ENCODE measurements around the gene CDON. TPM values are rescaled to one million over a fixed set of nuclear protein-coding genes. Genes with fewer than 3 reads are reported as not detected.
"Not testable (repeated sequence)": the region's sequence is repeated elsewhere in the genome, so short reads cannot be mapped to it uniquely, and the experiment has no call there.

CDON gene
- polyA plus RNA-seq, 1 donor from 2014 or later = not detected

- Mint-ChIP-seq H3K4me3 (no peak overlapping the region), H3K4me1 (no peaks in the 10 kb centered on the region), H3K27ac (no peak overlapping the region), H3K9me3 (peaks cover 0 to 4% (median 0%) of the 10 kb centered on the region in 3 donors), H3K36me3 (peaks cover 1% of the 10 kb centered on the region), H3K27me3 (peaks cover 10% of the 10 kb centered on the region)
Measured at GRCh38 chr11:125931668-125932067, 131.0 kb downstream of the CDON start.

DNA sequence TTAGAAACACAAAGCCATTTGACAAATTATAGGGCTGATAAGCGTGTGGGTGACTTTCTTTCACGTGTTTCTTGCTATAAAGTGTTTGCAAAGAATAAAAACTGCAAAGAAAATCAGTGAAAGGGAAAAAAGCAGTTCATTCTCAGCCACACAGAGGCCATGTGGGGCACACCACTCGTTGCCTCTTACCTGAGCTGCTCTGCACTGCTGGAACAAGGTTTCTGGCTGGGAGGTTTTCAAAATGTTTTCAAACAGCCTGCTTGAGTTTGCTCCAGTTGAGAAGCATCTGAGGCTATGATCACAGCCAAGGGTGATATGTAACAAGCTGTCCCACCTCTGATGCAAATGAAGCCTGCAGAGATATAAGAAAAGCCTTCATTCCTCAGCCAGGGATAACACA, 131.6 kb downstream of the CDON start:
- H3K27me3 Mint-ChIP-seq = peaks cover 12% of the 10 kb centered on the region
- no peaks in the 10 kb centered on the region for H3K4me1 Mint-ChIP-seq
- H3K36me3 Mint-ChIP-seq = no peaks in the 10 kb centered on the region
- no peak overlapping the region for H3K4me3 Mint-ChIP-seq
- peaks cover 0 to 2% (median 0%) of the 10 kb centered on the region in 3 donors for H3K9me3 Mint-ChIP-seq
- no peak overlapping the region for H3K27ac Mint-ChIP-seq

GRCh38 chr11:125930076-125930450, 132.6 kb downstream of the CDON start:
- no peaks in the 10 kb centered on the region for H3K36me3 Mint-ChIP-seq
- no peak overlapping the region for H3K27ac Mint-ChIP-seq
- no peaks in the 10 kb centered on the region for H3K4me1 Mint-ChIP-seq

DNA sequence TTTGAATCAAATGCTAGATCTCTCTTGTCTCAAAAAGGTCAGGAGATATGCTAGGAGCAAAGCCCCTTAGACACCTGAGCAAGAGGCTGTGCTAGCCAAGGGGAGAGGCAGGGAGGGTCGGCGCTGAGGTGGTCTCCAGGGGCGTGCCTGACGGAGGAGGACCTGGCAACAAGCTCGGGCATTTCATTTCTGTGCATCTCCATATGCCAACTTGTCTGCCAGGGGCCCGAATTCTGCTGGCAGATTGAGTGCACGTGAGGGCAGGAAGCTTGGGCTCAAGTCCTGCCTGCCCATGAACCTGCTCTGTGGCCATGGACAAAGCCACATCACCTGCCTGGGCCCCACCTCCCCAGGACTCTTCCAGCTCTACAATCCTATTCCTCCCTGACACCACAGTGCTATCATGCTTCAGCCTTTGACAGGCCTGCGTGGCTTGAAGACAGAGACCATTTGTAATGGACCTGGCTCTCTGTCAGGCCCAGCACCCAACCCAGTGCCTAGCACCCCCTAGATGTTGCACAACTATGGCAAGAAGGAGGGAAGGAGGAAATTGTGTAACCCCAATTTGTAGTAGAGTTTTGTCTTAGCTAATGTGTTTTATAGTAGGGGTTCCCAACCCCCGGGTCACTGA, 133.1 kb downstream of the CDON start:
- no peak overlapping the region for H3K27ac Mint-ChIP-seq
- no peaks in the 10 kb centered on the region for H3K4me1 Mint-ChIP-seq
- H3K4me3 Mint-ChIP-seq = no peak overlapping the region
- H3K27me3 Mint-ChIP-seq = peaks cover 13% of the 10 kb centered on the region
- H3K36me3 Mint-ChIP-seq = no peaks in the 10 kb centered on the region
- H3K9me3 Mint-ChIP-seq = no peaks in the 10 kb centered on the region

More at GRCh38 chr11:125930076-125930450, 132.6 kb downstream of the CDON start:
- H3K9me3 Mint-ChIP-seq = peaks cover 0 to under 1% (median 0%) of the 10 kb centered on the region in 3 donors
- peaks cover 13% of the 10 kb centered on the region for H3K27me3 Mint-ChIP-seq
- no peak overlapping the region for H3K4me3 Mint-ChIP-seq

DNA sequence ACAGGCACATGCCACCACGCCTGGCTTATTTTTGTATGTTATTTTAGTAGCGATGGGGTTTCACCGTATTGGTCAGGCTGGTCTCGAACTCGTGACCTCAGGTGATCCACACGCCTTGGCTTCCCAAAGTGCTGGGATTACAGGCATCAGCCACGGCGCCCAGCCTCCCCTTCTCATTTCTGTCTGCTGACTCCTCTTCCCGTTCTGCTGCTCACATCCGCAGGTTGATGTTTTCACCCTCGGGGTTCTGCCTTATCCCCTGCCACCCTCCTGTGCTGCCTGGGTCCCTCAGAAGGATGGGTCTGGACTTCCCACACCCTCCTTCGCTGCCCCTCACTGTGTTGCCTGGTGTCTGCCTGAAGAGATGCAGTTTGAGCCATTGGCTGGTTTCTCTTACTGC, 136.0 kb downstream of the CDON start:
- H3K4me1 Mint-ChIP-seq = peaks cover 0 to 3% (median 0%) of the 10 kb centered on the region in 3 donors
- H3K27ac Mint-ChIP-seq = no peak overlapping the region
- H3K27me3 Mint-ChIP-seq = peaks cover 7% of the 10 kb centered on the region

DNA sequence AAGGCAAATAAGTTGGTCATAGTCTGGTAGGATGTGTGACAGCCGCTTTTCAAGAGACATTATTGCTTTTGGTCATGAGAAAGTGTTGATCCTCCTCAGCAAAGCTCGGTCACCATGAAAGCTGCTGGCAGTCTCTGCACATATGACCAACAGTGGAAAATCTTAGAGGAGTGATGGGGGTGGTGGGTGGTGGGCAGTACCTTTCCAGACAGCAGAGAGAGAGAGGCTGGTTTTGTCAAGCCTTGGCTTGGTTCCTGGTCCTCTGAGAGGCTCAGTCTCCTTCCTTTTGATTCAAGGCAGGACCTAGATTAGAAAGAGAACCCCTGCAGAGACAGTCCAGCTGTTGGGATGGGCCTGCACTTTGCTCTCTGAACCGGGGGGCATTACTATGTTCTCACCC, 136.9 kb downstream of the CDON start:
- Mint-ChIP-seq H3K9me3 (no peaks in the 10 kb centered on the region), H3K27me3 (peaks cover 7% of the 10 kb centered on the region), H3K36me3 (no peaks in the 10 kb centered on the region), H3K4me3 (no peak overlapping the region), H3K4me1 (peaks cover 0 to 3% (median 0%) of the 10 kb centered on the region in 3 donors), H3K27ac (no peak overlapping the region)

More for the DNA sequence above, 136.0 kb downstream of the CDON start:
- no peak overlapping the region for H3K4me3 Mint-ChIP-seq
- no peaks in the 10 kb centered on the region for H3K9me3 Mint-ChIP-seq
- no peaks in the 10 kb centered on the region for H3K36me3 Mint-ChIP-seq

GRCh38 chr11:125925247-125925740, 137.4 kb downstream of the CDON start:
- Mint-ChIP-seq H3K4me1 (peaks cover 0 to 3% (median 0%) of the 10 kb centered on the region in 3 donors), H3K4me3 (no peak overlapping the region), H3K27me3 (peaks cover 7% of the 10 kb centered on the region), H3K36me3 (no peaks in the 10 kb centered on the region), H3K27ac (no peak overlapping the region), H3K9me3 (no peaks in the 10 kb centered on the region)

- H3K4me1 Mint-ChIP-seq = peaks cover 0 to 3% (median 0%) of the 10 kb centered on the region in 3 donors
- H3K27ac Mint-ChIP-seq = peak overlapping the region in 1 of 3 donors; percentile 66
- no peak overlapping the region for H3K4me3 Mint-ChIP-seq
- no peaks in the 10 kb centered on the region for H3K9me3 Mint-ChIP-seq
- peaks cover 7% of the 10 kb centered on the region for H3K27me3 Mint-ChIP-seq
- no peaks in the 10 kb centered on the region for H3K36me3 Mint-ChIP-seq
Measured at GRCh38 chr11:125924384-125925007, 138.2 kb downstream of the CDON start.

DNA sequence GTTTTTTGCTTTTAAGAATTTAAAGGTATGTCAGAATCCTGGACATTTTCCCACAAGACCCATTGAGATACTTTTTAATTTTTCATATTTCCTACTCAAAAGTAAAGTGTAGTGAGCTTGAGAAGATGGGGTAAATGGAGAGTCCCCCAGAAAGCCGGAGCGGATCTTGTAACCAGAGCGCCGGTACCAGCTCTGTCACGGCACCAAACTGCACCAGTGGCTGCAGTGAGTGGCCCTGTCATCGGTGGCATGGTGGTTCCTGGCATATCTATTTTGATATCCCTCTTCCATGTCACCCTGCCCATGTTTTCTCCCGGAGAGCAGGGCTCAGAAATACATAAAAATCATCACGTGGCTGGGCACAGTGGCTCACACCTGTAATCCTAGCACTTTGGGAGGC, 139.0 kb downstream of the CDON start:
- H3K27ac Mint-ChIP-seq = no peak overlapping the region
- peaks cover 3% of the 10 kb centered on the region for H3K27me3 Mint-ChIP-seq
- H3K4me3 Mint-ChIP-seq = no peak overlapping the region
- H3K4me1 Mint-ChIP-seq = peaks cover 0 to 3% (median 0%) of the 10 kb centered on the region in 3 donors
- no peaks in the 10 kb centered on the region for H3K9me3 Mint-ChIP-seq
- H3K36me3 Mint-ChIP-seq = no peaks in the 10 kb centered on the region

- no peaks in the 10 kb centered on the region for H3K36me3 Mint-ChIP-seq
- no peaks in the 10 kb centered on the region for H3K9me3 Mint-ChIP-seq
- H3K4me3 Mint-ChIP-seq = no peak overlapping the region
- H3K4me1 Mint-ChIP-seq = peaks cover 0 to 3% (median 0%) of the 10 kb centered on the region in 3 donors
- no peak overlapping the region for H3K27ac Mint-ChIP-seq
- H3K27me3 Mint-ChIP-seq = peaks cover 3% of the 10 kb centered on the region
Measured at GRCh38 chr11:125923012-125923579, 139.6 kb downstream of the CDON start.

GRCh38 chr11:125922156-125922555, 140.5 kb downstream of the CDON start:
- no peak overlapping the region for H3K4me3 Mint-ChIP-seq
- H3K27ac Mint-ChIP-seq = no peak overlapping the region
- H3K36me3 Mint-ChIP-seq = no peaks in the 10 kb centered on the region
- peaks cover 0 to 3% (median 0%) of the 10 kb centered on the region in 3 donors for H3K4me1 Mint-ChIP-seq
- H3K9me3 Mint-ChIP-seq = no peaks in the 10 kb centered on the region
- peaks cover 7% of the 10 kb centered on the region for H3K27me3 Mint-ChIP-seq

GRCh38 chr11:125921042-125921441, 141.6 kb downstream of the CDON start:
- no peaks in the 10 kb centered on the region for H3K9me3 Mint-ChIP-seq
- no peak overlapping the region for H3K27ac Mint-ChIP-seq
- H3K4me1 Mint-ChIP-seq = peaks cover 0 to 3% (median 0%) of the 10 kb centered on the region in 3 donors
- H3K36me3 Mint-ChIP-seq = no peaks in the 10 kb centered on the region
- H3K27me3 Mint-ChIP-seq = peaks cover 7% of the 10 kb centered on the region
- H3K4me3 Mint-ChIP-seq = no peak overlapping the region

GRCh38 chr11:125918140-125918840, 144.4 kb downstream of the CDON start:
- Mint-ChIP-seq H3K36me3 (no peaks in the 10 kb centered on the region), H3K27me3 (peaks cover 7% of the 10 kb centered on the region), H3K4me3 (no peak overlapping the region), H3K27ac (no peak overlapping the region), H3K9me3 (no peaks in the 10 kb centered on the region), H3K4me1 (peaks cover 0 to 3% (median 0%) of the 10 kb centered on the region in 3 donors)

GRCh38 chr11:125916683-125917347, 145.9 kb downstream of the CDON start:
- no peaks in the 10 kb centered on the region for H3K4me1 Mint-ChIP-seq
- H3K9me3 Mint-ChIP-seq = no peaks in the 10 kb centered on the region
- no peaks in the 10 kb centered on the region for H3K36me3 Mint-ChIP-seq
- H3K27me3 Mint-ChIP-seq = peaks cover 9% of the 10 kb centered on the region
- H3K27ac Mint-ChIP-seq = no peak overlapping the region
- no peak overlapping the region for H3K4me3 Mint-ChIP-seq

DNA sequence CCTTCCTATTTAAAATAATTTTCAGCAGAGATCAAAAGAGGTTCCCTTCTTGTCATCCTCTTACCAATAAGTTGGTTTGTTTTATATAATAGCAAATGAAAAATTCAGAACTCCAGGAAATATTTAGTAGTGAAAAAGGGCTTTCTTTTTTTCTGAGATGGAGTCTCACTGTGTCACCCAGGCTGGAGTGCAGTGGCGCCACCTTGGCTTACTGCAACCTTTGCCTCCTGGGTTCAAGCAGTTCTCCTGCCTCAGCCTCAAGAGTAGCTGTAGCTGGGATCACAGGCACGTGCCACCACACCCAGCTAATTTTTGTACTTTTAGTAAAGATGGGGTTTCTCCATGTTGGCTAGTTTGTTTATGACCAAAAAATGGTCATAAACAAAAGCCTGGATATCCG, 148.1 kb downstream of the CDON start:
- not testable (repeated sequence) for H3K9me3 Mint-ChIP-seq, H3K27ac Mint-ChIP-seq, H3K4me1 Mint-ChIP-seq, H3K4me3 Mint-ChIP-seq, H3K36me3 Mint-ChIP-seq
- H3K27me3 Mint-ChIP-seq = peaks cover 19% of the 10 kb centered on the region
